Left ventricle myocardium inferior (tissue), 1 donor: Measurements from ENCODE around the gene RMP24.

Experiments used
- DNase-seq: peaks from one replicate; pipeline ENCODE4 v3.0.0-alpha.2; 2020
- H3K27ac ChIP-seq: fragments of 200-600 bp; replicated peaks from 2 replicates; pipeline ENCODE4 v1.8.0; 2021
- H3K27me3 ChIP-seq: fragments of 200-600 bp; 2 replicates; pipeline ENCODE4 v1.8.0; 2021; ENCODE audit warnings: low read depth
- H3K36me3 ChIP-seq: fragments of 200-600 bp; 2 replicates; pipeline ENCODE4 v1.8.0; 2021
- H3K4me1 ChIP-seq: fragments of 200-600 bp; 2 replicates; pipeline ENCODE4 v1.8.0; 2021
- H3K4me3 ChIP-seq: fragments of 200-600 bp; 2 replicates; pipeline ENCODE4 v1.8.0; 2021; ENCODE audit warnings: mild to moderate bottlenecking, moderate library complexity
- H3K9me3 ChIP-seq: fragments of 200-600 bp; replicated peaks from 2 replicates; pipeline ENCODE4 v1.8.0; 2021
- CTCF ChIP-seq: fragments of 200-600 bp; IDR thresholded peaks from 2 replicates; pipeline ENCODE4 v1.8.0; 2021; ENCODE audit warnings: antibody characterized with exemption, mild to moderate bottlenecking, borderline replicate concordance
- intact Hi-C: fragments of 100-400 bp; cut with micrococcal nuclease; formaldehyde crosslinking; loops from one replicate; pipeline ENCODE4 v1.11.0; 2022
- donor health status: DM: no; HTN: yes; CAD: no; lungs with severe emphysema.

The RMP24 gene

GRCh38 chr18:35991696-35992095, 19.2 kb downstream of the RMP24 start:
- H3K4me1 ChIP-seq, result no peaks in the 10 kb centered on the region
- DNase-seq, result no peak
- no peaks in the 10 kb centered on the region for H3K9me3 ChIP-seq
- no peaks in the 10 kb centered on the region for H3K27me3 ChIP-seq
- intact Hi-C loops, result no loop called here
- no peak for TF ChIP-seq CTCF
- no peak overlapping the region for H3K27ac ChIP-seq
- peaks cover 42% of the 10 kb centered on the region for H3K36me3 ChIP-seq
- no peak overlapping the region for H3K4me3 ChIP-seq

DNA sequence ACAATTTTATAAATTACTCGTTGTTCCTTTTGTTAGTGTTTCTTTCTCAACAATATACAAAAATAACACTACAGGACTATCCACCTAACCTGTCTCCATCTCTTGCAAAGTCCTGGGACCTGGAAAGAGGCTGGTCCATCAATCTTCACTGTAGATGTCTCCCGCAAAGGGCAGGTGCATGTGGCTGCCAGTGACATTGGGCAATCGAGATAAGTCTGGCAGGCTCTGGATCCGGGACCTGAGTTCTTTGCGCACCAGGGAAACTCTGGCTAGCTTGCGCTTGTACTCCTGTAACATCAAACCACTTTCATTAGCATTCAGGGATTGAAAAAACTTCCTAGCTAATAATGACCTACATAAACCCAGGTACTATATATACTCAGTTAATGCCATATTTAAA, 20.5 kb downstream of the RMP24 start:
- no peak for DNase-seq
- no peak for TF ChIP-seq CTCF
- Histone ChIP-seq H3K27me3 (no peaks in the 10 kb centered on the region), H3K9me3 (no peaks in the 10 kb centered on the region), H3K36me3 (peaks cover 41% of the 10 kb centered on the region), H3K27ac (no peak overlapping the region), H3K4me3 (no peak overlapping the region), H3K4me1 (no peaks in the 10 kb centered on the region)
- intact Hi-C loops, result no loop called here

- H3K4me1 ChIP-seq, result no peaks in the 10 kb centered on the region
- no peak for DNase-seq
- H3K27me3 ChIP-seq, result no peaks in the 10 kb centered on the region
- no peak overlapping the region for H3K4me3 ChIP-seq
- no peaks in the 10 kb centered on the region for H3K9me3 ChIP-seq
- peak; percentile 27 for TF ChIP-seq CTCF
- no peaks in the 10 kb centered on the region for H3K36me3 ChIP-seq
- no peak overlapping the region for H3K27ac ChIP-seq
- intact Hi-C loops, result no loop called here
Observed at GRCh38 chr18:35998967-35999366, 26.5 kb downstream of the RMP24 start.

DNA sequence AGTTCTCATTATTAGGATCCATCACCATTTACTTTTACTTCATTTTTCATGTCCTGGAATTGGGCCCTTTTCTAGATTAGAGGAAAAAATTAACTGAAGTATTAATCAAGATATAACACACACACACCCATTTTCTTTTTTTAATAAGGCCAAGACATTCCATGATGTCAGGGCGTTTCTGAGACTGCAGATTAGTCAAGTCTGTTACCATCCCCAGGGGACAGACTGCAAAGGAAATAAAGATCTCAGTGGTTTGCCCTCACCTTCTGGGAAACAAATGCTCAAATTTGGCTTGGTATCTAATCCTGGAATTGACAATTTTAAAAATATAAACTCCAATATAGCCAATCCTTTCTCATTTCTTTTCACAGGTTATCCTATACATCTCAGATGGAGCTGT, 27.4 kb downstream of the RMP24 start:
- no peak for TF ChIP-seq CTCF
- Histone ChIP-seq H3K27ac (no peak overlapping the region), H3K36me3 (no peaks in the 10 kb centered on the region), H3K27me3 (no peaks in the 10 kb centered on the region), H3K4me1 (no peaks in the 10 kb centered on the region), H3K4me3 (no peak overlapping the region), H3K9me3 (no peaks in the 10 kb centered on the region)
- DNase-seq, result no peak
- intact Hi-C loops, result no loop called here

- Histone ChIP-seq H3K9me3 (no peaks in the 10 kb centered on the region), H3K27me3 (no peaks in the 10 kb centered on the region), H3K4me3 (no peak overlapping the region), H3K36me3 (no peaks in the 10 kb centered on the region), H3K4me1 (no peaks in the 10 kb centered on the region), H3K27ac (no peak overlapping the region)
- TF ChIP-seq CTCF, result no peak
- DNase-seq, result no peak
- intact Hi-C loops, result no loop called here
Observed at GRCh38 chr18:36006997-36007396, 34.5 kb downstream of the RMP24 start.

DNA sequence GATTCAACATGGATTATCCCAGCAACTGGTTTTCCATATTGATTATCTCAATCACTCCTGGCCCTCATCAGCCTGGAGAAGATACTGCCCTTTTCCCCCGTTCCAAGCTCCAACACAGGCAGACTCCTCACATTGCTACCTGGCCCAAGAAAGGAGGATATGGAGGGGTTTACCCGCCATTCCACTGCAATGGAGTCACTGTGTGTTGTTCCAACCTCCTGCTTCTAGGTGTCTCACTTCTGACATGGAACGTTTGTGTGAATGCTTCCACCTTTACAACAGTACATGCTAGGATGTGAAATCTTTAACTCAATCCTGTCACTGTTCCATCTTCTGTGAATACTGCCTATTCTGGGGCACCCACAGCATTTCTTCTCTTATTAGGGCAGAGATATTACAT, 36.7 kb downstream of the RMP24 start:
- DNase-seq, result no peak
- Histone ChIP-seq H3K36me3 (no peaks in the 10 kb centered on the region), H3K4me1 (no peaks in the 10 kb centered on the region), H3K4me3 (no peak overlapping the region), H3K27me3 (no peaks in the 10 kb centered on the region), H3K27ac (no peak overlapping the region), H3K9me3 (no peaks in the 10 kb centered on the region)
- intact Hi-C loops, result no loop called here
- TF ChIP-seq CTCF, result no peak
